Motor neuron (in vitro differentiated cells): Measurements from ENCODE around the gene AAGAB. TPM values are rescaled to one million over a fixed set of nuclear protein-coding genes. Genes with fewer than 3 reads are reported as not detected.

Source experiments
- ATAC-seq, 8 experiments: fragments of 200-7000 bp; cut with Tn5 transposase; replicated peaks in 6 of 8; 2 replicates each; pipeline ENCODE4 v1.8.0; 2021; ENCODE audit warnings: mild to moderate bottlenecking in 8 of 8, moderate library complexity in 8 of 8
- H3K27ac ChIP-seq, 2 donors: fragments of 250-450 bp; sonication (Bioruptor Pico); 2 replicates each; pipeline ENCODE4 v1.9.0; 2021; ENCODE audit warnings: antibody characterized with exemption in 2 of 2, mild to moderate bottlenecking in 2 of 2, moderate library complexity in 1 of 2
- H3K4me1 ChIP-seq, 2 donors: fragments of 250-450 bp; sonication (Bioruptor Pico); replicated peaks in 1 of 2; 2 replicates each; pipeline ENCODE4 v1.6.1; 2021; ENCODE audit warnings: antibody characterized with exemption in 2 of 2, mild to moderate bottlenecking in 2 of 2, moderate library complexity in 1 of 2
- H3K4me3 ChIP-seq, 5 donors: fragments of 250-450 bp; sonication (Bioruptor Pico); 2 replicates each; pipeline ENCODE4 v1.9.0; 2021; ENCODE audit warnings: antibody characterized with exemption in 5 of 5, mild to moderate bottlenecking in 5 of 5, moderate library complexity in 4 of 5
- WGBS, 10 experiments: fragments of 450-650 bp; shearing (Covaris generic); methylation state at CpG; one replicate each; pipeline ENCODE4 v1.0.0; 2022; 5-methylcytosine and 5-hydroxymethylcytosine counted together
- in situ Hi-C, 9 experiments: fragments of 400-800 bp; cut with MboI; loops; one replicate each; pipeline ENCODE4 v1.15.0; 2021; ENCODE audit warnings: low sequenced_read_pairs in 9 of 9, low pct_unique_long_range_greater_than_20kb in 2 of 9; ENCODE audit not compliant: unreplicated experiment in 9 of 9
- total RNA-seq, 8 experiments: library from RNA; unstranded; fragments of 300-600 nt; gene quantifications; 2 replicates each; pipeline versions ENCODE4 v1.2.3 to v1.2.4, GENCODE V29; 2022

Gene AAGAB
- total RNA-seq, 8 experiments from 2014 or later = 32.9 to 72.1 (median 41.5) TPM

DNA sequence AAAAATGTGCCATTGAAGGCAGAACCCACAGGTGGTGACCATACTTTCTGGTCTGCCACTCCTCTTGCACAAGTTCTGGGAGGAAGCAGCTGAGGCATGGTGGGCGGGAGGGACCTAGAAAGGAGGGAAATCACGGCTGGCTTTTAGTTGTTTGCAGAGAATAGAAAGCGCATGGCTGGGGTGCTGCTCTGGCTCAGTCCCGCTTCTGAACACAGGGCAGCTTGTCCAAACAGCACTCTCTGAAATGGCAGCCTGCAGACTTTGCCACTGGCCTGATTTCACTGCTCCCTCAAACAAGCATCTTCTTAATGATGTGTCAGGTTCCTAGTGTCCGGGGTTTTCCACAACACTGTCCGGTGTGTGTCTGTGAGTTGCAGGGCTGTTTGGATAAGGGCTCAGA is 76.7 kb downstream of the AAGAB start:
- Histone ChIP-seq H3K4me3 (no peak overlapping the region), H3K27ac (no peak overlapping the region), H3K4me1 (no peaks in the 10 kb centered on the region)
- in situ Hi-C loops = no loop called here
- 40 to 93% (median 83%) methylated on average over 1 to 2 of the region's 6 CpGs; no CpG with 5 or more reads in 5 of the 10 experiments for WGBS, 10 experiments
- peak in 1 of 8 experiments; percentile 17 for ATAC-seq

GRCh38 chr15:67176195-67176971 is 78.1 kb downstream of the AAGAB start:
- WGBS, 10 experiments = 51 to 100% (median 83%) methylated on average over 2 to 12 of the region's 14 CpGs; no CpG with 5 or more reads in 2 of the 10 experiments
- in situ Hi-C loops = no loop called here
- Histone ChIP-seq H3K4me1 (no peaks in the 10 kb centered on the region), H3K27ac (no peak overlapping the region), H3K4me3 (no peak overlapping the region)
- no peak for ATAC-seq

GRCh38 chr15:67175643-67176071 is 78.8 kb downstream of the AAGAB start:
- ATAC-seq = peak in 2 of 8 experiments; percentile 31 to 43
- Histone ChIP-seq H3K27ac (no peak overlapping the region), H3K4me1 (no peaks in the 10 kb centered on the region), H3K4me3 (no peak overlapping the region)
- in situ Hi-C loops = no loop called here
- 60 to 88% (median 86%) methylated on average over 1 to 4 of the region's 11 CpGs; no CpG with 5 or more reads in 7 of the 10 experiments for WGBS, 10 experiments

DNA sequence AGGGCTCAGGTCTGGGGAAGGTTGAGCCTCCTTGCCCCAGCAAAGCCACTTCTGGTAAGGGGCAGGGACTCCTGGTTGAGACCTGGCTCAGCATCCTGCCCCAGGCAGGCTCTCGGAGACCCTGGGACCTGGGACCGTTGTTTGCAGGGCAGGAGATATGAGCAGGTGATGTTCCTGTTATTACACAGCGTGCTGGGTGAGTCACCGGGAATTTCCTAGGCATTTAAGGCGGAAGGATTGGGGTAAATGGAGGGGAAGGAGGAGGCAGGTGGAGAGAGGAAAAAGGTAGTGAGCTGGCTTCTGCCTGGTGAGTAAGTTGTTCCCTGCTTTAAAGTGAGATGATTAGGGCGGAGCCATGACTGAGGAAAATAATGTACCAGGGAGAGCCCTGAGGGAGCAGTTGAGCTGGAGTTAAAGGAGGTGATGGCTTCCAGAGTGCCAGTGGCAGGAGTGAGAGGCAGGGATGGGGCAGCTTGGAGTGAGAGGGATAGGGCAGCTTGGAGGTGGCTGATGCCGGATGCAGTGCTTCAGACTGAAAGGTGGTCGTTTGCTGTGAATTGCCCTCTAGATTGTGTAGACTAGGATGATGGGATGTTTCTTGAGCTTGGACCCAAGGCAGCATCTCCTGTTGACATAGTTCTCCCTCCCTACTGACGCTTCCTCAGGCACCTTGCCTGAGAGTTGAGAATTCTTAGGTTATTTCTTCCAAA is 79.4 kb downstream of the AAGAB start:
- Histone ChIP-seq H3K4me3 (no peak overlapping the region), H3K27ac (no peak overlapping the region), H3K4me1 (no peaks in the 10 kb centered on the region)
- in situ Hi-C loops = no loop called here
- ATAC-seq = peak in 6 of 8 experiments; percentile 10 to 42 (median 21)
- WGBS, 10 experiments = 77 to 100% (median 83%) methylated on average over 1 to 7 of the region's 9 CpGs; no CpG with 5 or more reads in 3 of the 10 experiments

GRCh38 chr15:67174446-67174845 is 80.0 kb downstream of the AAGAB start:
- Histone ChIP-seq H3K4me3 (no peak overlapping the region), H3K27ac (no peak overlapping the region), H3K4me1 (no peaks in the 10 kb centered on the region)
- in situ Hi-C loops = no loop called here
- WGBS, 10 experiments = 100% methylated on average over 1 of the region's 3 CpGs; no CpG with 5 or more reads in 8 of the 10 experiments
- no peak for ATAC-seq

GRCh38 chr15:67173786-67174185 is 80.7 kb downstream of the AAGAB start:
- H3K27ac ChIP-seq = no peak overlapping the region
- no peak for ATAC-seq
- no peak overlapping the region for H3K4me3 ChIP-seq
- in situ Hi-C loops = no loop called here
- H3K4me1 ChIP-seq = no peaks in the 10 kb centered on the region
- 80 to 100% (median 100%) methylated on average over 1 to 3 of the region's 8 CpGs; no CpG with 5 or more reads in 1 of the 10 experiments for WGBS, 10 experiments

- in situ Hi-C loops = no loop called here
- Histone ChIP-seq H3K4me3 (no peak overlapping the region), H3K4me1 (no peaks in the 10 kb centered on the region), H3K27ac (no peak overlapping the region)
- peak in 1 of 8 experiments; percentile 65 for ATAC-seq
- WGBS, 10 experiments = 71 to 100% (median 98%) methylated on average over 1 to 5 of the region's 8 CpGs; no CpG with 5 or more reads in 6 of the 10 experiments
These were observed 81.5 kb downstream of the AAGAB start for GRCh38 chr15:67173005-67173404.

GRCh38 chr15:67172172-67172571 is 82.3 kb downstream of the AAGAB start:
- 100% methylated on average over 1 to 2 of the region's 6 CpGs; no CpG with 5 or more reads in 7 of the 10 experiments for WGBS, 10 experiments
- Histone ChIP-seq H3K27ac (no peak overlapping the region), H3K4me1 (no peaks in the 10 kb centered on the region), H3K4me3 (no peak overlapping the region)
- ATAC-seq = no peak
- in situ Hi-C loops = no loop called here

- Histone ChIP-seq H3K27ac (no peak overlapping the region), H3K4me3 (no peak overlapping the region), H3K4me1 (no peaks in the 10 kb centered on the region)
- WGBS, 10 experiments = 80 to 100% (median 96%) methylated on average over 1 to 4 of the region's 4 CpGs; no CpG with 5 or more reads in 4 of the 10 experiments
- in situ Hi-C loops = no loop called here
- no peak for ATAC-seq
These were observed 83.0 kb downstream of the AAGAB start for GRCh38 chr15:67171471-67171870.

DNA sequence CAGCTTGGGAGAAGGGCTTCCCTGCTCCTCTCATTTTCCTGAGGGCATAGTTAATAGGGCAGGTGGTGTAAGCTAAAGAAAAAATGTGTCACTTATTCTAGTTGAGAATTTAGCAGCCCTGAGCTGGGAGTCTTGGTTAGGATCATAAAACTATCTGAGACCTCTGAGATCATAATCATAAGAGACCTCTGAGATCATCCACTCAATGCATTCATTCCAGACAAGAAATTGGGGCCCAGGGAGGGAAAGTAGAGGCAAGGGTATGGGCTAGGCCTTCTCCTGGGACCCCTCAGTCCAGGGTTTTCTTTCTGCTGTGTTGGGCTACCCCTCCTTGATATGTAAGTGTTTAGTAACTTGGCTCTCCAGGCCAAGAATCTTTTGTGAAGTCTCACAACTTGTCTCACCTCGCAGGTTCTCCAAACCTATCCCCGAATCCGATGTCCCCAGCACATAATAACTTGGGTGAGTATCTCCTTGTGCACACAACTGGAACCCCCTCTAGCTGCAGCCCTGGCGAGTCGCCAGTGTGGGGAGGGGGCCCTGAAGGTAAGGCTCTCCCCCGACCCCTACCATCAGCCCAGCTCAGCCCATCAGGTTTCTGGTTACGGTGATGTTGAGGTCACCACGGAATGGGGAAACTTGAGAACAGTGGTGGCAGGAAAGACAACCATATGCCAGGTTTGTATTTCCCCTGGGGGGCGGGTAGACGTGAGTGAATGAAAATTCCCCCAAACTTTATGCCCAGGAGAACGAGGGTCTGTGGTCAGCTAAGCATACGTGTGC is 84.1 kb downstream of the AAGAB start:
- WGBS, 10 experiments = 88 to 100% (median 94%) methylated on average over 1 to 5 of the region's 12 CpGs; no CpG with 5 or more reads in 5 of the 10 experiments
- ATAC-seq = no peak
- H3K4me1 ChIP-seq = peaks cover 3 to 8% of the 10 kb centered on the region in 2 donors
- in situ Hi-C loops = no loop called here
- H3K27ac ChIP-seq = no peak overlapping the region
- H3K4me3 ChIP-seq = no peak overlapping the region

DNA sequence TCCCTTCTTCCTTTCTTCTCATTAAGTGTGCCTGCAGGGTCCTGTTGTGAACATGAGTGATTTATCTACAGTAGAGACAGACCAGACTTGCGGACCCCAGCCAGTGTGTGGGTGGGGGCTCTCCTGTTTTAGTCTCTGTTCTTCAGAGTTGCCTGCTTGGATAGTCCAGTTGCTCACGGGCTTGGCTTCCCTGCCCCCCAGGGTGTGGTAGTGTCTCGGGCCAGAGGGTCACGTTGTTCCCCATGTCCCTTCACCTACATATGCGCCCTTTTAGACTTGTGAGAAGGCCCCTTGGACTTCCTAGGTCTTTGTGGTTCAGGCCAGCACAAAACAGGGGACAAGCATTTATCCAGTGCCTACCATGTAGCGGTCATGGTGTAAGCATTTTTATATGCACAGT is 85.8 kb downstream of the AAGAB start:
- Histone ChIP-seq H3K4me3 (no peak overlapping the region), H3K27ac (no peak overlapping the region), H3K4me1 (peaks cover 3 to 19% of the 10 kb centered on the region in 2 donors)
- WGBS, 10 experiments = 82 to 100% (median 97%) methylated on average over 1 to 5 of the region's 6 CpGs; no CpG with 5 or more reads in 3 of the 10 experiments
- no peak for ATAC-seq
- in situ Hi-C loops = no loop called here

DNA sequence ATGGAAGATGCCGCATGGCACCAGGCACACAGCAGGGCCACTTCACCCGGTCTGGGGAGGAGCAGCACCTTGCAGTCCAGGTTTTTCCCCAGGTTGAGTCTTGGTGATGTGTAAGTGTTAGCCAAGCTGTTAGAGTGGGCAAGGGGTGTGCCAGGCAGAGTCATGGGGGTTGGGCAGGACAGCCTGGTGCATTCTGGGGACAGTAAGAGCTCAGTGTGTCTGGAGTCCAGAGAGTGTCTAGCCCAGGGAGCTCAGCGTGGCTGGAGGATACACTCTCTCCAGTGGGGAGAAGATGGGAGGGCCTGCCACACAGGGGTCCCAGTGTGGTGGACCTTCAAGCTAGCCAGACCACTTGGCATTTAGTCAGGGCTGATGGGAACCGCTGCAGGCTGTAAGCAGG is 87.4 kb downstream of the AAGAB start:
- ATAC-seq = no peak
- in situ Hi-C loops = no loop called here
- H3K27ac ChIP-seq = no peak overlapping the region
- H3K4me3 ChIP-seq = no peak overlapping the region
- WGBS, 10 experiments = 71 to 100% (median 82%) methylated on average over 1 to 3 of the region's 4 CpGs; no CpG with 5 or more reads in 4 of the 10 experiments
- peaks cover 3 to 19% of the 10 kb centered on the region in 2 donors for H3K4me1 ChIP-seq
